ENCODE data around the gene CNDP2.

The CNDP2 gene

GRCh38 chr18:74558096-74558495 is 61.9 kb downstream of the CNDP2 start:
- Histone ChIP-seq H3K36me3 (ENCODE audit: control insufficient read depth, low read length) (no peaks in the 10 kb centered on the region), H3K27me3 (ENCODE audit: control insufficient read depth, low read length) (no peaks in the 10 kb centered on the region)

GRCh38 chr18:74562131-74562730 is 66.1 kb downstream of the CNDP2 start:
- H3K4me1 ChIP-seq (ENCODE audit: control insufficient read depth, low read length) = no peaks in the 10 kb centered on the region
- TF ChIP-seq CTCF (IDR thresholded peaks at IDR 0.05; ENCODE audit: low read depth, low read length, poor library complexity, severe bottlenecking) (no peak), EZH2phosphoT487 (IDR thresholded peaks at IDR 0.05; ENCODE audit: borderline replicate concordance, low read length) (no peak)
- H3K9me3 ChIP-seq (ENCODE audit: control insufficient read depth, insufficient read depth, low read length) = peaks cover 3% of the 10 kb centered on the region; the same call in 1 of the 2 replicates
- no peak overlapping the region for H3K27ac ChIP-seq (ENCODE audit: low read depth, low read length)
- no peaks in the 10 kb centered on the region for H3K36me3 ChIP-seq (ENCODE audit: control insufficient read depth, low read length)
- no peaks in the 10 kb centered on the region for H3K9me2 ChIP-seq (replicated peaks; ENCODE audit: control insufficient read depth, low read length)
- H3K4me3 ChIP-seq (ENCODE audit: low read length) = no peak overlapping the region
- H3K79me2 ChIP-seq (ENCODE audit: control insufficient read depth, low read length) = no peaks in the 10 kb centered on the region
- no peaks in the 10 kb centered on the region for H4K20me1 ChIP-seq (ENCODE audit: control insufficient read depth, insufficient read depth, low read depth, low read length)
- H3F3A ChIP-seq (ENCODE audit: control insufficient read depth, insufficient read depth) = no peaks in the 10 kb centered on the region
- H3K27me3 ChIP-seq (ENCODE audit: control insufficient read depth, low read length) = peaks cover 3% of the 10 kb centered on the region; the same call in 1 of the 2 replicates
- no peak overlapping the region for H3K4me2 ChIP-seq (ENCODE audit: low read length)

More at GRCh38 chr18:74558096-74558495, 61.9 kb downstream of the CNDP2 start:
- no peak for TF ChIP-seq CTCF (IDR thresholded peaks at IDR 0.05; ENCODE audit: low read depth, low read length, poor library complexity, severe bottlenecking)
- no peak for TF ChIP-seq EZH2phosphoT487 (IDR thresholded peaks at IDR 0.05; ENCODE audit: borderline replicate concordance, low read length)
- Histone ChIP-seq H3K4me3 (ENCODE audit: low read length) (no peak overlapping the region), H3K79me2 (ENCODE audit: control insufficient read depth, low read length) (no peaks in the 10 kb centered on the region), H3K9me3 (ENCODE audit: control insufficient read depth, insufficient read depth, low read length) (no peaks in the 10 kb centered on the region), H3K27ac (ENCODE audit: low read depth, low read length) (no peak overlapping the region), H3K9me2 (replicated peaks; ENCODE audit: control insufficient read depth, low read length) (no peaks in the 10 kb centered on the region), H3F3A (ENCODE audit: control insufficient read depth, insufficient read depth) (no peaks in the 10 kb centered on the region), H4K20me1 (ENCODE audit: control insufficient read depth, insufficient read depth, low read depth, low read length) (no peaks in the 10 kb centered on the region), H3K4me2 (ENCODE audit: low read length) (no peak overlapping the region), H3K4me1 (ENCODE audit: control insufficient read depth, low read length) (no peaks in the 10 kb centered on the region)

GRCh38 chr18:74562775-74563174 is 66.6 kb downstream of the CNDP2 start:
- Histone ChIP-seq H3K27me3 (ENCODE audit: control insufficient read depth, low read length) (peaks cover 3% of the 10 kb centered on the region; the same call in 1 of the 2 replicates), H3F3A (ENCODE audit: control insufficient read depth, insufficient read depth) (no peaks in the 10 kb centered on the region), H3K4me1 (ENCODE audit: control insufficient read depth, low read length) (no peaks in the 10 kb centered on the region), H3K36me3 (ENCODE audit: control insufficient read depth, low read length) (no peaks in the 10 kb centered on the region), H3K9me3 (ENCODE audit: control insufficient read depth, insufficient read depth, low read length) (peaks cover 3% of the 10 kb centered on the region; the same call in 1 of the 2 replicates), H4K20me1 (ENCODE audit: control insufficient read depth, insufficient read depth, low read depth, low read length) (no peaks in the 10 kb centered on the region), H3K27ac (ENCODE audit: low read depth, low read length) (no peak overlapping the region), H3K79me2 (ENCODE audit: control insufficient read depth, low read length) (no peaks in the 10 kb centered on the region), H3K4me2 (ENCODE audit: low read length) (no peak overlapping the region), H3K4me3 (ENCODE audit: low read length) (no peak overlapping the region), H3K9me2 (replicated peaks; ENCODE audit: control insufficient read depth, low read length) (no peaks in the 10 kb centered on the region)
- TF ChIP-seq CTCF (IDR thresholded peaks at IDR 0.05; ENCODE audit: low read depth, low read length, poor library complexity, severe bottlenecking) (no peak), EZH2phosphoT487 (IDR thresholded peaks at IDR 0.05; ENCODE audit: borderline replicate concordance, low read length) (no peak)

All from DOHH2 (cell line).